WTC11 (cell line): ENCODE data around the gene SPINK14. TPM values are rescaled to one million over a fixed set of nuclear protein-coding genes. Genes with fewer than 3 reads are reported as not detected.

Experiments
- ATAC-seq: fragments of 200-7000 bp; cut with Tn5 transposase; 2 replicates; pipeline ENCODE4 v1.10.0; 2021; ENCODE audit warnings: mild to moderate bottlenecking, moderate library complexity
- CTCF ChIA-PET: fragments of 300-600 bp; sonication (Branson Sonifier 250); formaldehyde crosslinking; loops from one replicate; lab custom pipeline; 2021; ENCODE audit warnings: antibody characterized with exemption; lab: Charles Lee
- POLR2A ChIA-PET: fragments of 350-600 bp; sonication (Branson Sonifier 250); formaldehyde crosslinking; loops from one replicate; lab custom pipeline; 2021; ENCODE audit warnings: antibody characterized with exemption; lab: Charles Lee
- DNase-seq: peaks from one replicate; pipeline ENCODE4 v3.0.0; 2021; ENCODE audit warnings: low spot score
- H3K27ac Mint-ChIP-seq: 2 replicates; pipeline ENCODE4 v1.8.0; 2021; ENCODE audit warnings: mixed read lengths
- H3K27me3 Mint-ChIP-seq: 2 replicates; pipeline ENCODE4 v1.8.0; 2021; ENCODE audit warnings: low read depth, mild to moderate bottlenecking, moderate library complexity, mixed read lengths
- H3K36me3 Mint-ChIP-seq: 2 replicates; pipeline ENCODE4 v1.8.0; 2021; ENCODE audit warnings: mixed read lengths
- H3K4me1 Mint-ChIP-seq: 2 replicates; pipeline ENCODE4 v1.8.0; 2022; ENCODE audit warnings: mixed read lengths
- H3K4me3 Mint-ChIP-seq: 2 replicates; pipeline ENCODE4 v1.8.0; 2021; ENCODE audit warnings: mild to moderate bottlenecking, moderate library complexity, mixed read lengths
- H3K9me3 Mint-ChIP-seq: 2 replicates; pipeline ENCODE4 v1.8.0; 2021; ENCODE audit warnings: mixed read lengths
- ARID4B ChIP-seq: sonication (generic); formaldehyde crosslinking; IDR thresholded peaks from 2 replicates; pipeline ENCODE4 v1.8.0; 2023; ENCODE audit warnings: missing genetic modification reagents, mild to moderate bottlenecking, borderline replicate concordance
- E2F5 ChIP-seq: sonication (generic); formaldehyde crosslinking; IDR thresholded peaks from 2 replicates; pipeline ENCODE4 v1.8.1; 2022; ENCODE audit warnings: mild to moderate bottlenecking, moderate library complexity, missing genetic modification reagents
- GABPB1 ChIP-seq: sonication (generic); formaldehyde crosslinking; IDR thresholded peaks from 2 replicates; pipeline ENCODE4 v1.8.1; 2023; ENCODE audit warnings: mild to moderate bottlenecking, missing genetic modification reagents
- IRF2 ChIP-seq: sonication (generic); formaldehyde crosslinking; IDR thresholded peaks from 2 replicates; pipeline ENCODE4 v1.8.0; 2022; ENCODE audit warnings: low read depth, missing genetic modification reagents, borderline replicate concordance
- KAT7 ChIP-seq: sonication (generic); formaldehyde crosslinking; IDR thresholded peaks from 2 replicates; pipeline ENCODE4 v1.8.1; 2023; ENCODE audit warnings: missing genetic modification reagents, mild to moderate bottlenecking, borderline replicate concordance
- MYBL2 ChIP-seq: sonication (generic); formaldehyde crosslinking; IDR thresholded peaks from 2 replicates; pipeline ENCODE4 v1.8.1; 2023; ENCODE audit warnings: mild to moderate bottlenecking, moderate library complexity, missing genetic modification reagents
- NFE2L1 ChIP-seq: sonication (generic); formaldehyde crosslinking; IDR thresholded peaks from 2 replicates; pipeline ENCODE4 v1.8.1; 2023; ENCODE audit warnings: missing genetic modification reagents
- NR1H2 ChIP-seq: sonication (generic); formaldehyde crosslinking; IDR thresholded peaks from 2 replicates; pipeline ENCODE4 v1.9.0; 2021; ENCODE audit warnings: mild to moderate bottlenecking, moderate library complexity, missing genetic modification reagents
- PRDM15 ChIP-seq: sonication (generic); formaldehyde crosslinking; IDR thresholded peaks from 2 replicates; pipeline ENCODE4 v1.8.0; 2022; ENCODE audit warnings: missing genetic modification reagents
- SMAD3 ChIP-seq: sonication (generic); formaldehyde crosslinking; IDR thresholded peaks from 2 replicates; pipeline ENCODE4 v1.8.0; 2022; ENCODE audit warnings: missing genetic modification reagents, mild to moderate bottlenecking, borderline replicate concordance
- SOX15 ChIP-seq: fragments of 250-450 bp; sonication (Bioruptor Pico); IDR thresholded peaks from 2 replicates; pipeline ENCODE4 v1.9.0; 2021; ENCODE audit warnings: mild to moderate bottlenecking
- SP1 ChIP-seq: sonication (generic); formaldehyde crosslinking; conservative IDR thresholded peaks from 2 replicates; pipeline ENCODE4 v1.8.1; 2022; ENCODE audit warnings: missing genetic modification reagents
- TCF7 ChIP-seq: sonication (generic); formaldehyde crosslinking; IDR thresholded peaks from 2 replicates; pipeline ENCODE4 v1.8.0; 2022; ENCODE audit warnings: mild to moderate bottlenecking, low read depth, missing genetic modification reagents, moderate library complexity
- TEAD1 ChIP-seq: sonication (generic); formaldehyde crosslinking; IDR thresholded peaks from 2 replicates; pipeline ENCODE4 v1.8.0; 2022; ENCODE audit warnings: mild to moderate bottlenecking, missing genetic modification reagents
- ZNF317 ChIP-seq: sonication (generic); formaldehyde crosslinking; IDR thresholded peaks from 2 replicates; pipeline ENCODE4 v1.8.1; 2023; ENCODE audit warnings: low read depth, mild to moderate bottlenecking, moderate library complexity, missing genetic modification reagents, borderline replicate concordance
- ZNF416 ChIP-seq: fragments of 250-450 bp; sonication (Bioruptor Pico); IDR thresholded peaks from 2 replicates; pipeline ENCODE4 v1.9.0; 2021; ENCODE audit warnings: mild to moderate bottlenecking, inconsistent platforms
- ZNF512 ChIP-seq: sonication (generic); formaldehyde crosslinking; IDR thresholded peaks from 2 replicates; pipeline ENCODE4 v1.8.1; 2022; ENCODE audit warnings: missing genetic modification reagents, borderline replicate concordance
- ZNF532 ChIP-seq: fragments of 250-450 bp; sonication (Bioruptor Pico); IDR thresholded peaks from 2 replicates; pipeline ENCODE4 v1.9.0; 2021; ENCODE audit warnings: mild to moderate bottlenecking, borderline replicate concordance
- total RNA-seq: library from RNA; stranded (reverse); gene quantifications from 3 replicates; pipeline ENCODE4 v1.2.3, GENCODE V29; 2021

Gene SPINK14
- total RNA-seq, 1 experiment from 2014 or later, result not detected

GRCh38 chr5:148147415-148147814 is 20.9 kb upstream of the SPINK14 start (continued):
- TF ChIP-seq ZNF512 (CRISPR knock-in tag) (no peak), PRDM15 (CRISPR knock-in tag) (no peak), IRF2 (no peak)

- Mint-ChIP-seq H3K27ac (no peak overlapping the region), H3K4me1 (no peaks in the 10 kb centered on the region), H3K4me3 (no peak overlapping the region), H3K36me3 (peaks cover 7% of the 10 kb centered on the region; the same call in 1 of the 2 replicates), H3K9me3 (peaks cover 22% of the 10 kb centered on the region), H3K27me3 (no peaks in the 10 kb centered on the region)
- ChIA-PET CTCF (no interaction called here), POLR2A (no interaction called here)
- ATAC-seq (no peak), DNase-seq (no peak)
- TF ChIP-seq SMAD3 (CRISPR knock-in tag) (no peak), NFE2L1 (CRISPR knock-in tag) (no peak), GABPB1 (CRISPR knock-in tag) (no peak), ZNF317 (CRISPR knock-in tag) (no peak), ZNF416 (CRISPR knock-in tag) (no peak), ARID4B (CRISPR knock-in tag) (no peak), KAT7 (CRISPR knock-in tag) (no peak), PRDM15 (CRISPR knock-in tag) (no peak), NR1H2 (CRISPR knock-in tag) (no peak), TEAD1 (no peak), SOX15 (CRISPR knock-in tag) (no peak), MYBL2 (CRISPR knock-in tag) (no peak), SP1 (CRISPR knock-in tag) (no peak), E2F5 (CRISPR knock-in tag) (no peak), TCF7 (CRISPR knock-in tag) (no peak), ZNF532 (no peak)
These were observed 16.5 kb upstream of the SPINK14 start for GRCh38 chr5:148151872-148152271.
